ENCODE data around the gene SPATC1L.

Gene SPATC1L

GRCh38 chr21:46219591-46220239, 35.5 kb upstream of the SPATC1L start:
- no peak for TF ChIP-seq CTCF (IDR thresholded peaks at IDR 0.05; ENCODE audit: low read depth, low read length)
- H3K4me3 ChIP-seq (ENCODE audit: low read depth, low read length), result no peak overlapping the region

GRCh38 chr21:46218906-46219590, 34.8 kb upstream of the SPATC1L start:
- no peak for TF ChIP-seq CTCF (IDR thresholded peaks at IDR 0.05; ENCODE audit: low read depth, low read length)
- H3K4me3 ChIP-seq (ENCODE audit: low read depth, low read length), result no peak overlapping the region

- no peak for TF ChIP-seq CTCF (IDR thresholded peaks at IDR 0.05; ENCODE audit: low read depth, low read length)
- H3K4me3 ChIP-seq (ENCODE audit: low read depth, low read length), result no peak overlapping the region
Observed at GRCh38 chr21:46217511-46218196, 33.4 kb upstream of the SPATC1L start.

GRCh38 chr21:46216132-46216747, 32.0 kb upstream of the SPATC1L start:
- TF ChIP-seq CTCF (IDR thresholded peaks at IDR 0.05; ENCODE audit: low read depth, low read length), result no peak
- H3K4me3 ChIP-seq (ENCODE audit: low read depth, low read length), result no peak overlapping the region

GRCh38 chr21:46215436-46216131, 31.3 kb upstream of the SPATC1L start:
- TF ChIP-seq CTCF (IDR thresholded peaks at IDR 0.05; ENCODE audit: low read depth, low read length), result no peak
- no peak overlapping the region for H3K4me3 ChIP-seq (ENCODE audit: low read depth, low read length)

- H3K4me3 ChIP-seq (ENCODE audit: low read depth, low read length), result no peak overlapping the region
- no peak for TF ChIP-seq CTCF (IDR thresholded peaks at IDR 0.05; ENCODE audit: low read depth, low read length)
Observed at GRCh38 chr21:46214478-46215340, 30.4 kb upstream of the SPATC1L start.
